Cardiac septum (tissue), 1 donor: Measurements from ENCODE around the gene LHX5. TPM values are rescaled to one million over a fixed set of nuclear protein-coding genes. Genes with fewer than 3 reads are reported as not detected.

Source experiments
- DNase-seq: peaks from one replicate; pipeline ENCODE4 v3.0.0-alpha.2; 2020; ENCODE audit warnings: low spot score
- intact Hi-C: fragments of 100-400 bp; cut with DNase I; formaldehyde crosslinking; loops from one replicate; pipeline ENCODE4 v1.14.0; 2022
- total RNA-seq: library from RNA; stranded (reverse); fragmentation: NEBNext Ultra II Directional; extraction: Animal tissue kit (Norgen Biotek cat#: 25700); gene quantifications from one replicate; pipeline ENCODE4 v1.2.1, GENCODE V29; 2021
- donor health status: DM: no; HTN: no; CAD: no.

The LHX5 gene
- total RNA-seq, 1 donor from 2014 or later = not detected

DNA sequence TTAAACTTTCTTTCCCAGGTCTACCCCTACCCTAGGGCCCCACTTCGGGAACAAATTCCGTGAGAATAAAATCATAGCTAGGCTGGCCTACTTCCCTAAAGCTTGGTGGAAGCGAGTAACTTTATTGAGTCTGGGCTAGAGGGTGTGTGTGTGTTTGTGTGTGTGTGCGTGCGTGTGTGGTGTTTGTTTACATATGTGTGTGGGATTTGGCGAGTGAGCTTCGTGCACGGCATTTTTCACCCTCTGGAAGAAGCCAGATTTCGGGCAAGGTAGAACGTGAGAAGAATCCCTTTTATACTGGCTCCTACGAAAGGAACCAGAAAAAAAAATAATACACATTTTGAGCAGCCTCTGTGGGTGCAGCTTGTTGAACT is 7.5 kb upstream of the LHX5 start:
- intact Hi-C loops = no loop called here

DNA sequence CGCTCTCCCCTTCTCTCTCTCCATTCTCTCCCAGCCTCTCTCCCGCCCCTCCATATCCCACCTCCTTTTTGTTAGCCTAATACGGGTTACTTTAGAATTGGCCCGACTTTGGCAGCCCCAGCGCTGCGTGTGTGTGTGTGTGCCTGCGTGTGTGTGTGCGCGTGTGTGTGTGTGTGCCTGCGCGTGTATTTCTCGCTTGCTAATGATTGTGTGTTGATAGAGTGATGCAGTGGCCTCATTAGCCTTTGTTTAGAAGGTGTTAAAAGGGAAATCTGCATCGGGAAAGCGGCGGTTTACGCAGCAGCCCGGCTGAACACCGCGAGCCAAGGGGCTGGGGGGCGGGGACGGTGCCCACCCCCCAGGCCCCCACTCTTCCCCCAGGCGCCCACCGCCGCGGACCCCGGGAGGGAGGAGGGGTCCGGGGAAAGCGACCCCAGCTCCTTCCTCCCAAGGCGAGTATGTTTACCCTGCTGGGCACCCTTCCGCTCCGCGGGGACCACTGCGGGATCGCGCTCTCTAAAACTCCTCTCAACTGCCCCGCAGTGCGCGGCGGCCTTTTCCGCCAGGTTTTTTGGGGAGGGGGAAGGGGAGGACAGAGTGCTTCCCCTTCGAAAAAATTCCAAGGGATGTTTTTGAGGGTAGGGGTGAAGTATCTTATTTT is 6.8 kb upstream of the LHX5 start:
- no peak for DNase-seq
- intact Hi-C loops = no loop called here

More for the DNA sequence above, 7.5 kb upstream of the LHX5 start:
- no peak for DNase-seq

DNA sequence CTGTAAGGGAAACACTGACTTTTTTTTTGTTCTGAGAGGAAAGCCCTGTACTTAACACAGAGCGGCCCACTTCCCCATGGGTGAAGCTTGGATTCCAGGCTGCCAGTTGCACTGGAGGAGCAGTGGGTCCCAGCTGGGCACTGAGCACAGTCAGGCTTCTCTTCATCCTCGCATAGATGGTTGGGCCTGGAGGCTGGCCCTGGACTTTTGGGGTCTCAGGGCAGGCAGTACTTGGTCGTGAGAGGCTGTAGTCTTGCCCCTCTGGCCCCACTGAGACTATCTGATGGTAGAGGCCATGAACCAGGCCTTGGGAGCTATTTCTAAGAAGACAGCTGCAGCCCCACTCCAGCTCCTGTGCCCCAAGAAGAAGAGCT is 6.2 kb upstream of the LHX5 start:
- intact Hi-C loops = no loop called here
- no peak for DNase-seq

DNA sequence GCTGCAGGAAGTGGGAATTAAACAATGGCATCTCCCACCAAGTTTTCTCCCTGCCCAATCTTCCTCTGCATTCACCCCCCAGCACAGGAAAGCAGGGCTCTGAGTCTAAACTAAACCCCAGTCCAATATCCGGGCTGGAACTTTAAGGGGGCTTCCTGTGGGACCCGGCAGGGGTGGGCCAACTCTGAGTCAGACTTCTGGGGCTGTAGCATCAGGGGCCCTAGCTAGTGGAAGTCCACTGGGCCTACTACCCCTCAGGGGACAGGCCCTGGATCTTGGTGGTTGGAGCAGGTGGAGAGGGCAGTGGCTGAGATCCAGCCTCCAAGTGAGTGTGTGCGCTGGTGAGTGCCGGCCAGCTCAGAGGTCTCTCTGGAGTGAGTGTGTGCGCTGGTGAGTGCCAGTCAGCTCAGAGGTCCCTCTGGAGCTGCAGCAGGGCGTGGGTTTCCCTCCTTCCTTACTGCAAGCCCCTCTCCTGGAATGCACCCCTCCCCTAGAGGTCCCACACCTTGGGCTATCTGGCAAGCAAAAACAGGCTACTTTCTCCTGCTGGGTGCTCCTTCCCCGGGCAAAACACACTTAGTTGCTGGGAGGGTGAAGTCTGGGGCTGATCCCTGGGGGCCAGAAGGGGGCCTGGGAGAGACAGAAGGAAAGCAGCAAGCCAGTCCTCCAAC is 5.6 kb upstream of the LHX5 start:
- intact Hi-C loops = no loop called here
- no peak for DNase-seq

DNA sequence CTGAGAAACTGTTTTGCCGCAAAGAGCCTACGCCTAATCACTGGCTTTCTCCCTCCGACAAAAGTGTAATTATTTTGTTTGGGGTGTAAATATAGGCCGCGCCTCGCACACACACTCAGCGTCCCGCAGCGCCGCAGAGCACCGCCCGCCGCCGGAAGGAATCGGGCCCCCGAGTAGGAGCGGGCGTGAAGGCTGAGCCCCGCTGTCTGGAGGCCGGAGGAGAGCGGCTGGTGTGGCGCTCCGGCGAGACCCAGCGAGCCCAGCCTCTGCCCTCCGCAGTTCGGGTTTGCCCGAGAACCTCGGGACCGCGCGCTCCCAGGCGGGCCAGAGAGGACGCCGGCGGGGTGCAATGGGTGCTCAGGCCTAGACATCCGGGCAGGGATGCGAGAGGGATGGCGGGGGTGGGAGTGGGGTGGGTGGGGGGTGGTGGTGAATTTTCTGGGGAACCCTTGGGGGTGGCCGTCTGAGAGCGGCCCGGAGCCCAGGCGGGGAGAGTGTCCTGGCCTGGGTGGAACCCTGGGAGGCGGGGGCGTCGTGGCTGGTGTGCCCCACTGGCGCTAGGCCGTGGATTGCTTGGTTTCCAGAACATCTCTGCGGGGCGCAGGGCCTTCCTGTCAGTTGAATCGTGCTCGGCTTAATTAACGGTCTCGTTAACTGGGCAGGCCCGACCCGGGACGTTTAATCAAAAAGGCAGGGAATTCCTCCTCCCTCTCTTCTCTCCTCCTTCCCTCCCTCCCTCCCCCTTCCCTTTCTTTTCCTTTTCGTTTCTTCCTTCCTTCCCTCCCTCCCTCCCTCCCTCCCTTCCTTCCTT is 4.7 kb upstream of the LHX5 start:
- intact Hi-C loops = no loop called here
- no peak for DNase-seq

DNA sequence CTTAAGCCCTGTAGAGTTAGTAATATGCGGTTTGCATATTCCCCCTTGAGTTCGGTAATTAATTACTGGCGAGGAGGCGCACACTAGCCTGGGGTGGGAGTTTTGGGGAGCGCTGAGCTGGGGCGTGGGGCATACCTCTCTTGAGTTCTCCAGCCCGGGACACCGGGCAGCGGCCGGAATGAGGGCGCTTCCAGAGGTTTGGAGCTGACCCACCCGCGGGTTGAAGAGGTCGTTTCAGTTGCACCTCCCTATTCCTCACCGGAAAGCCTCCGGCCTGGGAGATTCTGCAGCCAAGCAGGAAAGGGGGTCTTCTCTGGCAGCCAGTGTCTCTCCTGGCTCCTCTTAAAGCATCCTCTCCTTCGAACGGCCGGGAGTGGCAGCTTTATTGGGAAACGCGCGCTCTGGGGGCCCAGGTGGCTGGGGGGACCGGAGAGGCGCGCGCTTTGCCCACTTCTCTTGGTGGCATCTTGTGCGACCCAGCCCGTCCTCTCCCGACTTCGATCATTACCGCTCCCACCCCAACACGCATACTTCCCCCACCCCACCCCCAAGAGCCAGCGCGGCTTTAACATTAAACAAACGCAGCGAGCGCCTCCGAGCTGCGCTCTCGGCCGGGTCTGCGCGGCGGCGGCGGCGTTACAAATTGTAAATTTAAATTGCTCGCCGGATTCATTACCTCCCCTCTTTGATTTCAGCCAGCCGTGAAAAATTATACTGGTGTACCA is 3.9 kb upstream of the LHX5 start:
- no peak for DNase-seq
- intact Hi-C loops = no loop called here

DNA sequence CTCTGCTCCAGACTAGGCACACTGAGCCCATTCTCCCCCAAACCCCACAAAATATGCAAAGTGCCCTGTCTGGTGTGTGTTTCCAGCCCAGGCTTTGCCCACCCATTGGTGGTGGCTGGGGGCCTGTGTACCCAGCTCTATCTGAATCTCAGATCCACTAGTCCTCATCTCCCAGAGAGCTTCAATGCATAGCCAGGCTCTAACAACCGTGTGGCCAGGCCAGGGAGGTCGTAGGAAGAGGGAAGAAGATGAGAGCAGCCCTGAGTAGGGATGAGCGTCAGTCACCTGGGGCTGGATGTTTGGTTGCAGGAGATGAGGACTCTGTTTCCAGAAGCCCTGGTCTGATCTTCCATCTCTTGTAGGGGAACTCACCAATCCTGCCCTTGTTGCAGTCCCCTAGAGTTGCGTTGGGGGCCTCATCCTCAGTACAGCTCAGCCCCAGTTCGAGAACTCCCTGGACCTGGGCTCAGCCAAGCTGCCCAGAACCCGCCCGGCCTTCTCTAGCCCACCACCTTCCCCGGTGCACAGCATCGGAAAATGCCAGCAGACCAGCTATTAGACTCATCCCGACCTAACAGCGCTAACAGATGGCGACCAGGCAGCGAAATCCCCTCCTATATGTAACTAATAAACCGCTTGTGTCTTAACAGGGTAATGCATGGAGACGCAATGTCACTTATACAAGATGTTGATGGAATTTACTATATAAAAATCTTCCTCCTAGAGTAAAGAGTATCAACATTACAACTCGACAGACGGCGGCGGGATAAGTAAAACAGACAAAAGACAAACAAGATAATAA is 3.2 kb upstream of the LHX5 start:
- DNase-seq = no peak
- intact Hi-C loops = no loop called here

DNA sequence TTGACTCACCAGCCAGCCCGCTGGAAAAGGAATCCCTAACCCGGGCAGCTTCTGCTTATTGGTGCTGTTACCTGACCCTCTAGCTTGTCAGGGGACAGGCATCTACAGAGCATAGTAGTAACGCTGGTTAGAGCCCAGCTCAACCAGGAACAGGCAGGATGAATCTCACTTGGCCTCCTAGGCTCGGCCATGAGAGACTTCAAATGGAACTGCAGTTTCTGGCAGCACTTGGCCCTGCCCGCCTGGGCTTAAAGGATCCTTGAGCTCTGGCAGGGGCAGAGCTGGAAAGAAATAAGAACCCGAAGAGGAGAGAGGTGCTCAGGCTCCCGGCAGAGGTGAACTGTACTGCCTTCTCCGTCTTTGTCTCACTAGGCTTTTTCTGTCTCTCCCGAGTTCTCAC is 2.3 kb upstream of the LHX5 start:
- intact Hi-C loops = no loop called here
- DNase-seq = no peak

DNA sequence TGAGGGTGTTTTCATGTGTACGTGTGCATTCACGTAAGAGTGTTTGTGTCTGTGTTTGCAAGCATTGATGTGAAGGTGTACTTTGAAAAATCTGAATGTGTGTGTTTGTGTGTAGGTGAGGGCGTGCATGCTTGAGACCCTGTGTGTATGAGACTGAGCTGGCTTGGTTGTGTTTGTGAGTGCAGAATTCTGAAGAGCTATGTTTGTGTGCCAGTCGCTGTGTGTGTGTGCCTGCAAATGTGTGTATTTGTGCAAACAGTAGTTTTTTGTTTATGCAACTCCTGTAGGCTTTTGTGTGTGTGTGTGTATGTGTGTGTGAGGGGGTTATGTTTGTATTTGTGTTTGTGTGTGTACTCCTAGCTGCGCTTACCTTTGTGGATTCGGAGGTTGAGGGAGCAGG is 1.7 kb upstream of the LHX5 start:
- intact Hi-C loops = no loop called here
- no peak for DNase-seq

DNA sequence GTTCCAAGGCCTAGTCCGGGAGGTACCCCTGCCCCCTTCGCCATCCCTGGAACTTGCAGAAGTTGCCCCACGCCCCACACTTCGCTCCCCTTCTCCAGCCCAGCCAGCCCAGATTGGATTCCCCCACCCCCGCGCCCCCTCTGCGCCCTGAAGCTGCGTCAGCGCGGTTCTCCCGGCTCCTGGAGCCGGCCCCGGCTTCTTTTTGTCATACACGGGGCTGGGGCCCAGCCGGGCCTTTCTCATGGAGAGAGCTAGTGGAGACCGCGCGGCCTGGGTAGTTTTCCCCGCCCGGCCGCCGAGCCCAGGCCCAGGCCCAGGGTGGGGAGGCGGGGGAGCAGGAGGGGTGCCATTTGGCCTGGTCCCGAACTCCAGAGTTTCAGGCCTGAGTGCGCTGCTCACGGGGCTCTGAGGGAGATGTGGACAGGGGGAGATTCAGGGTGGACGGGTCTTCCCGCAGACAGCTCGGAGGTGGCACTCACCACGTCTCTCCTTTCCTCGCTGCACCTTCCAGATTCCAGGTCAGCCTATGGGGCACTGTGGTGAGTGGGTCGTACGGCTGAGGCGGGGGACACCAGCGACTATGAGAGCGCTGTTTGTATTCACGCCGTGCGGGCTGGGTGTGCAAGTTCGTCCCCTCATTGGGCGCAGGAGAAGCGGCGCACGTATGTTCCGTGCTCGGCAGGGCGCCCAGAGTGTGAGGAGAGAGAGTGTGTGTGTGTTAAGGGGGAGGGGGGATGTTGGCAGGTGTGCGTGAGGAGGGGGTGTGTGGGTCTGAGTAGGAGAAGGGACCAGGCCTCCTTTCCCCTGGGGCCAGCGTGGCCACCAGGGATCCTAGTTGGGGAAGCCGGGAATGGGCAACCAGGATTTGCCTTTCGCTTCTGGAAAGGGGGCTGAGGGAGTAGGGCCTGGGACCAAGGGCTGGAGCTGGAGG is 785 bp upstream of the LHX5 start:
- no peak for DNase-seq
- intact Hi-C loops = no loop called here

DNA sequence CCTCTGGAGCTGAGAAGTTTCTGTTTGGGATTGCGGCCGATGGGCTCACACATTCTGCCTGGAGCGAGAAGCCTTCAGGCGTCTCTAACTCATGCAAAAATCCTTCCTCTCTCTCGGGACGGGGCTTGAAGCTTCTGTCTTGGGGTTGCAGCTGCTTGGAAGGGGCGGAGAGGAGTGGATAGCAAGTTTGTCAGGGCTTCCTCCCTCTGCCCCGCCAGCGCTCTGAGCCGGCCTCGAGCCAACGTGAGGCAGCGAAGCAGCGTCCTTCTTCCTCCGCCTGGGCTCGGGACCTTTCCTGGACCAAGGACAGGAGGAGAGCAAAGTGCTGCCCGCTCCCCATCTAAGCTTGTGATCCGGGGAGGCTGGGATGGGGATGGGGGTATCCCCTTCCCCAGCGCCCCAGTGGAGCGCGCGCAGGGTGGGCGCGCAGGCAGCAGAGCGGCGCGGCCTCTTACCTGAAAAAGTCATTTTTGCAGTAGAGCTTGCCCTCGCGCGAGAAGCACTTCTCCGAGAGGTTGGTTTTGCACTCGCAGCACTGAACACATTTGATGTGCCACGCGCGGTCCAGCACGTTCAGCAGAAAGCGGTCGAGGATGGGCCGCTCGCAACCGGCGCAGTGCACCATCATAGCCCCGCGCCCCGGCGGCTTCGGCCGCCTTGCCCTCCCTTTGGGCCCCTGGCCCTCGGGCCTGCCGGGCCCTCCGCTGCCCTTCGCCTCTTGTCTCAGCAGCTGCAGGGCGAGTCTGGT is 626 bp downstream of the LHX5 start:
- intact Hi-C loops = no loop called here
- no peak for DNase-seq

DNA sequence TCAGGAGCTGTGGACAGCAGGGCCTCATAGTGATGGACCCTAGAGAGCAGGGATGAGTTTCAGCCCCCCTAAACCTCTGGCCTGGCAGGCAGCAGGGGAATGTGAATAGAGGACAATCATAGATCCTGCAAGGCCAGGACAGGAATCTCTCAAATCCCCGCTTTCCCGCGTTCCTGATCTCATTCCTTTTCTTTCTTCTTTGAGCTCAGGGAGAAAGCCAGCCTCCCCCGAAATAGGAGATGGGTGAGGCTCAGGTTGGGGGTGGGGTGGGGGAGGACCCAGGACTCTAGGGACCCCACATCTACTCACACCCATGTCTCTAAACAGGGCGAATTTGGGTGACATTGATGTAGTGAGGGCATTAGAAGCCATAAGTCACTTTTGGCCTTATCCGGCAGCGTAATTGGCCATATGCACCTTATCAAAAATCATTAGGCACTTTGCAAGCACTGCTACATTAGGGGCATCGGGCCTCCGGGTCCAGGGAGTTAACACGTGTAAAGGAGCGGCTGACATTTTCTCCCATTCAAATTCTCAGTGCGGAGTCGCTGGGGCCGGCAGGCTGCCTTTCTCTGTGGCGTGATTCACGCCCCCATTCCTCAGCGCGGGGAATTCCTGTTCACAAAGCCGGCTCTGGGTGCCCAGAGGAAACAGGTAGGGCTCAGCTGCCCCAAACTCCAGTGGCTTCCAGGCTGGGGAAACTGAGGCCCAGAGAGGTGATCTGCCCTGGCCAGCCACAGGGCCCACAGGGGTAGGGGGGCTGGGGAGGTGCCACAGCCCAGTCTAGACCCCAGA is 1.5 kb downstream of the LHX5 start:
- intact Hi-C loops = no loop called here
- DNase-seq = no peak

DNA sequence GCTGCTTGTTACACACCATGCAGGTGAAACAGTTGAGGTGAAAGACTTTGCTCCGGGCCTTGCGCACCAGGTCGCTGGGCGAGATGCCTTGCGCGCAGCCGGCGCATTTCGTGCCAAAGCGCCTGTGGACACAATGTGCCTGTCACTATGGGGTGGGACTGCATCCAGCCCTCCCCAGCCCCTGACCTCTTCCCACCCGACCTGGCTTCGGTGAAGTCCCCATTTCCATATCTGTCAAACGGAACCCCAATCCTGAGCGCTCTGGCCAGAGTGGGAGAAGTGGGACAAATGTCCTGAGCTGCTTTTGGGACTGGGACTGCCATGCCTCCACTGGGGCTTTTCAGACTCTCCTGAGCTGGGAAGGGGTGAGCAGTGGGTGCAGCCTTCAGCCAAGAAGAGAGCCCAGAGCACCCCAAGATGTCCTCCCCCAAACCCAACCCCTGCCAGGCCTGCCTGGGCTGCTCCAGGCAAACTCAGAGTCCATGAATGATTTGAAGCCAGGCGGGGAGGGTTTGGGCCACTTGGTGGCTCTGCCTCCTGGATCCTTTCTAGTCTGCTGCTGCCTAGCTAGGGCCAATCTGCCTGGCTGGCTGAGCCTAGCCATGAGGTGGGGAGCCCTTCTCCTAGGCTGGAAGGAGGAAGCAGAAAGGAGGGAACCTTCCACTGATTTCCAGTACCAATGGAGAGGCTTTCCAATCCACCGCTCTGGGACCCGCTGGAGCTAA is 2.3 kb downstream of the LHX5 start:
- intact Hi-C loops = no loop called here
- DNase-seq = no peak

DNA sequence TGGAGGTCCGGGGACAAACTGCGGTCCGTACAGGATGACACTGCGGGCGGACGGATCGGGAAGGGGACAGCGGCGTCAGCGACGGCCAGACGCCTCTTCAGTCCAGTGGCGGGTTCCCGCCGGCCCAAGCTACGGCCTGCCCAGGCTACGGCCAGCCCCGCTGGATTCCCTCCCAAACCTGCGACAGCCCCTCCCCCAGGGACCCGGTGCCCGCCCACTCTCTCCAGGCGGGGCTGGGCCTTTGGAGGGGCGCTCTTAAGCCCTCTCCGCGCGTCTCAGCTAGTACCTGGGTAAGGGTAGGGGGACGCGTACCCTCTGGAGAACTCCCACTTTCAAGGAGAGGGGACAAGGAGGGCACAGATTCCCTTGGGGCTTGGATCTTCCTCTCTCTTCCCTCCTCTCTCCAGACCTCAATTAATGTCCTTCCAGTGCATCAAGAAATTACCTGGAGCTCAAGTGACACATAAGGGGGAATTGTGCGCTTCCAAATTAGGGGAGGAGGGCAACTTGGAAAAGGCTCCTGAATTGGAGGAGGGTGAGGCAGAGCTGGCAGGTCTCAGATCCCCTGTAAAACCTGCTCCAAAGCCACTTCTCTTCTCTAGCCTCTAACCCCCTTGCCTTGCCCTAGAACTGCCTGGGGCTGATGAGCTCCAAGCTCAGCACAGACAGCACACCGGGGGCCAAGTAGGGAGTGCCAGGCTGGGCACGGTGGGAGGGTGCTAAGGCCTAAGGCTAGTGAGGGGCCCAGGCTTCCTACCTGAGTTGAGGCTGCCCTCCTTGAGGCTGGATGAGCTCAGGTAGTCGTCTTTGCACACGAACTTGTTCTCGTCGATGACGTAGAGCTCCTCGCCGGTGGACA is 3.1 kb downstream of the LHX5 start:
- intact Hi-C loops = no loop called here
- no peak for DNase-seq
